HG02852 (cell line): ENCODE results near the gene AOPEP.

Source experiments
- ATAC-seq: cut with Tn5 transposase; IDR thresholded peaks from one replicate; pipeline ENCODE4 v1.9.1; 2021; ENCODE audit warnings: mild to moderate bottlenecking, moderate library complexity; ENCODE audit not compliant: unreplicated experiment

AOPEP gene

DNA sequence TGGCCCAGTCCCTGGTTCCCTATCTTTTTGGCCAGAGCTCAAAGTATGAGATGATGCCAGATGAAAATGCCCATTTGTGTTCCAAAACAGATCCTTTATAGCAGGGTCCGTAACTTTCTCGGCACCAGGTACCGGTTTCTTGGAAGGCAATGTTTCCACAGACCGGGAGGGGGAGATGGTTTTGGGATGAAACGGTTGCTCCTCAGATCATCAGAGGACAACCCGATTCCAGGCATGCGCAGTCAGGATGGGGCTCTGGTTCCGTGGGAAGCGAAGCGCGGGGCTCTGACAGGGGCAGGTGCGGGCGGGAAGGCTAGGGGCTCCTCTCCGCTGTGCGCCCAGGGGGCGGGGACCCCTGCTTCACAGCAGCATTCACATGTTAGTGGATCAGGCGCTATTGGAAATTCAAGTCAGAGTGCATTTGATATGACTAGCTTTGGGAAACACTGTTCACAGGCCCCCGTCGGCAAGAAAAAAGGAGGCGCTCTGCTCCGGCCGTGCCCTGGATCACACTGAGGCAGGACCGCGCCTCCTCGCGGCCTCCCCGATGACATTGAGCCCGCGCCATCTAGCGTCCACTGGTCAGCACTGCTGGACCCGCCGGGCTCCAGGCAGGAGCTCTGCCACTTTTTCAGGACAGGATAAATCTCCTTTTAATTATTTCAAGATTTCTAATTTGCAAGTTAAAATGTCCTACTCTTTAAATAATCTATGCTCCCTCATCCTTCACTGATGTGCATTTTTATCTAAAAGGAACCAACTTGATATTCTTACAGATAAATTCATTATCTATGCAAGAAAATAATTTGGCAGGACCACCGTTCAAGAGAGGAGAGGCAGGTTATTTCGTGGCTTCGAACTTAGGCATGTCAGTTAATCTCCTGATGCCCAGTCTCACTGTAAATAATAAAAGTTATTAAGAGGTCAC is 401.0 kb downstream of the AOPEP start:
- no peak for ATAC-seq

GRCh38 chr9:95128177-95128524 is 401.7 kb downstream of the AOPEP start:
- no peak for ATAC-seq

DNA sequence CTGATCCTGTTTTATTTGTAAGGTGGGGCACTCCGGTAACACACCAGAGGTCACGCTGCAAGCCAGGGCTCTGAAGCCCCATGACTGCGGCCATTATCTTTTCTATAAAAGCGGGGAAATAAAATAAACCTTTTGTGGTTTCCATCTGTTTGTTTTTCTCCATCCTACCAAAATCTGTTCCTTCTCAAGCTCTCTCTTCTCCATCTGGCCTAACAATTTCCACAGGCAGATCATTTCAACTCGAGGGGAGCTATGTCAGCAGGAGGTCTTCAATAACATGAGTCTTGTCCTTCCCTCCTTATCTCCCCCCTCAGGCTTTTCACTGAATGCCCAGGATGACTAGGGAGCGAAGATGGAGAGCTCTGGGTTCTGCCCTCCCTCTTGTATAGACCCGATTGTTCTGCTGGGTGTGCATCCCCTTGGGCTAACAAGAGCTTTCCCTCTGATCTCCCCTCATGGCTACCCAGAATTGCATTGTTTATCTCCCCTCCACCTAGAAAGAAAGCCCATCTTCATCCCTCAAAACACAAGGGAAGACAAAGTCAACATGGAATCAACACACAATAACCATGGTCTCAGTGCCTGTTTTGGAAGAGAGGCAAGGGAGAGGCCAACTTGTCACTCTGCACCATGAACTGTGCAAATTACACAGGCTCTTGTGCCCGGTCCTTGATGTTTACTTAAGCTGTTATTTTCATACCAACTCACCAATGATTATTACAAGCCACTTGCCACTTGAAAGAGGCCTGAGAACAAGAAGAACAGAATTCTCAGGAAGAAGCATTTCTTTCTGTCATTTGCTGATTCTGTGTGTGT is 403.2 kb downstream of the AOPEP start:
- ATAC-seq: no peak

- no peak for ATAC-seq
Measured at GRCh38 chr9:95130484-95130883, 404.0 kb downstream of the AOPEP start.

- no peak for ATAC-seq
Measured at GRCh38 chr9:95131023-95131943, 404.8 kb downstream of the AOPEP start.

- ATAC-seq: no peak
Measured at GRCh38 chr9:95132366-95133324, 406.1 kb downstream of the AOPEP start.

- no peak for ATAC-seq
Measured at GRCh38 chr9:95133325-95133705, 406.8 kb downstream of the AOPEP start.

DNA sequence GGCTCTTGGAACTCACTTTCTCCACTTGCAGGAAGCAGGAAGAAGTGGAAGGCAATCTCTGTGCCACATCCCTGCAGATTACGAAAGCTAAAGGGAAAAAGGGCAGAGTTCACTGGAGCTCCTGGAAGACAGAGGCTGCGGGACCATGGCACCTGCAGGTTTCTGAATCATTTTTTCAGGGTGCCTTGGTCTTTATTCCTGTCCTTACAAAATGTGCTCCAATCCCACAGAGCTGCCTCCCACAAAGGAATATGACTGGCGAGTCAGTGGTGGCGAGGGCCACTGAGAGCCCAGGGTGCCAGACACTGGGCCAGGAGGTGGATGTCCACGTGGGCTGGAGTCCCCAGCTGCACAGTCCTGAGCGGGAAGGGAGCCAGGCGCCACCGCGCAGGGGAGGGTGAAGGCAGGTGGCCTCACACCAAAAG is 408.0 kb downstream of the AOPEP start:
- ATAC-seq: no peak

- no peak for ATAC-seq
Measured at GRCh38 chr9:95135756-95136155, 409.3 kb downstream of the AOPEP start.
